ENCODE data around the gene SH3GLB1. TPM values are rescaled to one million over a fixed set of nuclear protein-coding genes. Genes with fewer than 3 reads are reported as not detected.

The SH3GLB1 gene
- total and polyA plus RNA-seq, 2 of the 13 experiments (the other 11 are each of a cell fraction or from before 2014, with no cell fraction given), result 26.0 to 41.5 TPM

- TF ChIP-seq FOXA1 (IDR thresholded peaks at IDR 0.05), result no peak
- peak; percentile 85 for TF ChIP-seq FOXA1 (CRISPR knock-in tag; IDR thresholded peaks at IDR 0.05)
- no peak for TF ChIP-seq PAF1 (CRISPR knock-in tag; IDR thresholded peaks at IDR 0.05)
- no peak for TF ChIP-seq MYPOP (CRISPR knock-in tag; IDR thresholded peaks at IDR 0.05)
- TF ChIP-seq YEATS4 (CRISPR knock-in tag; IDR thresholded peaks at IDR 0.05; ENCODE audit: borderline replicate concordance), result no peak
- TF ChIP-seq ZFP1 (CRISPR knock-in tag; IDR thresholded peaks at IDR 0.05), result no peak
- no peak for TF ChIP-seq MAZ (IDR thresholded peaks at IDR 0.05; ENCODE audit: borderline replicate concordance, low read depth, low read length)
- no peak for TF ChIP-seq MAZ (CRISPR knock-in tag; IDR thresholded peaks at IDR 0.05; ENCODE audit: low read depth)
- no peak for TF ChIP-seq ZNF777 (CRISPR knock-in tag; IDR thresholded peaks at IDR 0.05)
- no peak for TF ChIP-seq ZNF83 (CRISPR knock-in tag; IDR thresholded peaks at IDR 0.05; ENCODE audit: borderline replicate concordance)
- peak; percentile 84 for TF ChIP-seq FOXO1 (CRISPR knock-in tag; IDR thresholded peaks at IDR 0.05)
- TF ChIP-seq FOXP4 (CRISPR knock-in tag; IDR thresholded peaks at IDR 0.05), result peak; percentile 77
- TF ChIP-seq NR2F6 (IDR thresholded peaks at IDR 0.05), result peak; percentile 79
- TF ChIP-seq NR2F6 (CRISPR knock-in tag; IDR thresholded peaks at IDR 0.05), result peak; percentile 92
- no peak for TF ChIP-seq ZNF274 (CRISPR knock-in tag; IDR thresholded peaks at IDR 0.05)
- no peak for TF ChIP-seq ZNF24 (IDR thresholded peaks at IDR 0.05)
- TF ChIP-seq NR2C2 (CRISPR knock-in tag; IDR thresholded peaks at IDR 0.05; ENCODE audit: borderline replicate concordance), result peak; percentile 68
- TF ChIP-seq NCOR1 (IDR thresholded peaks at IDR 0.05; ENCODE audit: borderline replicate concordance, low read length), result no peak; the same call in 1 of the 2 replicates
- no peak for TF ChIP-seq TRAFD1 (CRISPR knock-in tag; IDR thresholded peaks at IDR 0.05; ENCODE audit: borderline replicate concordance)
- TF ChIP-seq KLF13 (CRISPR knock-in tag; IDR thresholded peaks at IDR 0.05), result no peak
- TF ChIP-seq CREB1 (IDR thresholded peaks at IDR 0.05), result no peak
- TF ChIP-seq CREB1 (CRISPR knock-in tag; IDR thresholded peaks at IDR 0.05), result peak; percentile 21; the same call in 1 of the 2 replicates
- peak; percentile 37; the same call in 1 of the 2 replicates for TF ChIP-seq NR2F2 (IDR thresholded peaks at IDR 0.05; ENCODE audit: borderline replicate concordance, low read depth)
- TF ChIP-seq KDM5B (CRISPR knock-in tag; IDR thresholded peaks at IDR 0.05; ENCODE audit: borderline replicate concordance), result no peak
- TF ChIP-seq, protein P1, sequence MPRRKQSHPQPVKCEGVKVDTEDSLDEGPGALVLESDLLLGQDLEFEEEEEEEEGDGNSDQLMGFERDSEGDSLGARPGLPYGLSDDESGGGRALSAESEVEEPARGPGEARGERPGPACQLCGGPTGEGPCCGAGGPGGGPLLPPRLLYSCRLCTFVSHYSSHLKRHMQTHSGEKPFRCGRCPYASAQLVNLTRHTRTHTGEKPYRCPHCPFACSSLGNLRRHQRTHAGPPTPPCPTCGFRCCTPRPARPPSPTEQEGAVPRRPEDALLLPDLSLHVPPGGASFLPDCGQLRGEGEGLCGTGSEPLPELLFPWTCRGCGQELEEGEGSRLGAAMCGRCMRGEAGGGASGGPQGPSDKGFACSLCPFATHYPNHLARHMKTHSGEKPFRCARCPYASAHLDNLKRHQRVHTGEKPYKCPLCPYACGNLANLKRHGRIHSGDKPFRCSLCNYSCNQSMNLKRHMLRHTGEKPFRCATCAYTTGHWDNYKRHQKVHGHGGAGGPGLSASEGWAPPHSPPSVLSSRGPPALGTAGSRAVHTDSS (CRISPR knock-in tag; conservative IDR thresholded peaks at IDR 0.05), result no peak
- no peak for TF ChIP-seq KDM1A (CRISPR knock-in tag; IDR thresholded peaks at IDR 0.05)
- TF ChIP-seq ZNF136 (CRISPR knock-in tag; IDR thresholded peaks at IDR 0.05; ENCODE audit: low read depth), result peak; percentile 56; the same call in 1 of the 2 replicates
Measured at GRCh38 chr1:86782482-86782881, 78.1 kb downstream of the SH3GLB1 start (continued).
